GM21825 (cell line): Measurements from ENCODE around the gene RMP24.
"Not testable (repeated sequence)": the region's sequence is repeated elsewhere in the genome, so short reads cannot be mapped to it uniquely, and the experiment has no call there.

Experiments
- ATAC-seq: cut with Tn5 transposase; IDR thresholded peaks from one replicate; pipeline ENCODE4 v1.9.1; 2021; ENCODE audit warnings: mild to moderate bottlenecking, moderate library complexity; ENCODE audit not compliant: unreplicated experiment

Gene RMP24

DNA sequence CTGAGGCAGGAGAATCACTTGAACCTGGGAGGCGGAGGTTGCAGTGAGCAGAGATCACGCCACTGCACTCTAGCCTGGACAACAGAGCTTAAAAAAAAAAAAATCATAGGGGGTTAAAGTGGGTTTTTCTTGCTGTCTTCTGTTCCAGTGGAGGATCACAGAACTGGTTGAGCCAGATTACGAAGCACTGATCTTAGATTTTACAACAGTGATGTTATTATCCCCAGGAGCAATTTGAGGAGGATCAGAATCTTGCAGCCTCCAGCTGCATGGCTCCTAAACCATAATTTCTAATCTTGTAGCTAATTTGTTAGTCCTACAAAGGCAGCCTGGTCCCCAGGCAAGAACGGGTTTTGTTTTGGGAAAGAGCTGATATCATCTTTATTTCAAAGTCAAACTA is 4.6 kb upstream of the RMP24 start:
- ATAC-seq: not testable (repeated sequence)

DNA sequence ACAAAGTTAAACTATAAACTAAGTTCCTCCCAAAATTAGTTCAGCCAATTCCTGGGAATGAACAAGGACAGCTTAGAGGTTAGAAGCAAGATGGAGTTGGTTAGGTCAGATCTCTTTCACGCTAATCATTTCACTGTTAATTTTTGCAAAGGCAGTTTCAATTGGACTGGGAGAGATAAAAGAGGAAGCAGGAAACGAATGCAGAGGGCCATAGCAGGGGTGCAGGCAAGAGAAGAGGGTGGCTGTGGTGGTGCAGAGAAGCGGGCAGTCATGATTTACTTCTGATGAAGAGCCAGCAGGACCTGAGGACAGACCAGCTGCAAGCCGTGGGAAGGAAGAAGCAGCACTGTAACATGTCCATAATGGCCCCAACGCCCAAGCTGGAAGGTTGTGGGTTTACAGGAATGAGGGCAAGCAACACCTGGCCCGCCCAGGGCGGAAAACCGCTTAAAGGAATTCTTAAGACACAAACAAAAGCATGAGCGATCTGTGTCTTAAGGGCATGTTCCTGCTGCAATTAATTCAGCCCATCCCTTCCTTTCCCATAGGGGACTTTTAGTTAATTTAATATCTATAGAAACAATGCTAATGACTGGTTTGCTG is 4.1 kb upstream of the RMP24 start:
- ATAC-seq: no peak

DNA sequence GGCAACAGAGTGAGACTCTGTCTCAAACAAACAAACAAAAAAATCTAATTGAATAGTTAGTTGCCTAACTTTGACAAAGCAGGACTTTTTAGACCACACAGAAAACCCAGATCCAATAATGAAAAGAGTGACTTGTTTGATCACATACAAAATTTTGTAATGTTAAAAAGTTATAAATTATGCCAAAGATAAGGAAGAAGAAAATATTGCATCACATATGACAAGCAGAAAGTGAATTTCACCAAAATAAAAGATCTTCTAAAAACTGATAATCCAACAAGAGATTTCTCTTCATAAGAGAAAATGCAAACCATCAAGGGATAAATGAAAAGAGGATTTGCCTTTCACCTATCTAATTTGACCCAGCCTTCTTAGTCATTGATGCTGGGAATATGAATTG is 2.8 kb upstream of the RMP24 start:
- no peak for ATAC-seq

DNA sequence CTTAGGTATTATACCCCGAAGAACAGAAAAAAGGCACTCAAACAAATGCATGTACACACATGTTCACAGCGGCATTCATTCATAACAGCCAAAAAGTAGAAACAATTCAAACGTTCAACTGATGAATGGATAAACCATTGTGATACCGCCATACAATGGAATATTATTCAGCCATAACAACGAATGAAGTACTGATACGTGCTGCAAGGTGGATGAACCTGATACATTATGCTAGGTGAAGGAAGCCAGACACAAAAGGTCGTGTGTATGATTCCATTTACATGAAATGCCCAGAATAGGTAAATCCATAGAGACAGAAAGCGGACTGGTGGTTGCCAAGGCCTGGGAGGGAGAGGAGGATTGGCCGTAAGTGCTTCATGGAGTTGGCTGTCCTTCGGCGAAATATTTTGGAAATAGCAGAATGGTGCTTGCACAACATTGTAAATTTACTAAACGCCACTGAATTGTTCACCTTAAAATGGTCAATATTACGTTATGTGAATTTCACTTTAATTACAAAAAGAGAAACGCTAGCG is 750 bp upstream of the RMP24 start:
- ATAC-seq: peak; percentile 12

DNA sequence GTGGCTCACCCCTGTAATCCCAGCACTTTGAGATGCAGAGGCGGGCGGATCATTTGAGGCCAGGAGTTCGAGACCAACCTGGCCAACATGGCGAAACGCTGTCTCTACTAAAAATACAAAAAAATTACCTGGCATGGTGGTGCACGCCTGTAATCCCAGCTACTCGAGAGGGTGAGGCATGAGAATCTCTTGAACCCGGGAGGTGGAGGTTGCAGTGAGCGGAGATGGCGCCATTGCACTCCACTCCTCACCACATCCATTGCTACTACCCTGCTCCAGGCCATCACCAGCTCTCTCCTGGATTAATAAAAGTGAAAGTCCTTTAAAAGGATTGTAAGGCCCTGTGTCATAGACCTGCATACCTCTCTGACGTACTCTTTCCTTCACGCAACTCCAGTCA is 1.2 kb downstream of the RMP24 start:
- no peak for ATAC-seq

DNA sequence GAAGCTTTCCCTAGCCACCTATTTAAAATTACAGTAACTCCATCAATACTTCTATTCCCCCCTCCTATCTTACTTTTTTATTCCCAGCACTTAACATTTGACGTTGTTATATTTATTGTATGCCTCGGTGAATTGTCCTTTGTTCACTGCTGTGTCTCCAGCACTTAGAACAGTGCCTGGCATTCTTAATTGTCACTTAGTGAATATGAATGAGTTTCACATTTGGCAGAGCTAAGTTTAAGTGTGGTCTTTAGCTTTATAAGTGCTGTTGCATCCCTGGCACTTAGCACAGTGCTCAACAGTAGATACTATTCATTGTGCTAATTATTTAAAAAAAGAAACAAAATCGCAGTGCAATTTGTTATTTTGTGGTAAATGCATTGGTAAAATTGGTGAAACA is 1.7 kb downstream of the RMP24 start:
- ATAC-seq: no peak

DNA sequence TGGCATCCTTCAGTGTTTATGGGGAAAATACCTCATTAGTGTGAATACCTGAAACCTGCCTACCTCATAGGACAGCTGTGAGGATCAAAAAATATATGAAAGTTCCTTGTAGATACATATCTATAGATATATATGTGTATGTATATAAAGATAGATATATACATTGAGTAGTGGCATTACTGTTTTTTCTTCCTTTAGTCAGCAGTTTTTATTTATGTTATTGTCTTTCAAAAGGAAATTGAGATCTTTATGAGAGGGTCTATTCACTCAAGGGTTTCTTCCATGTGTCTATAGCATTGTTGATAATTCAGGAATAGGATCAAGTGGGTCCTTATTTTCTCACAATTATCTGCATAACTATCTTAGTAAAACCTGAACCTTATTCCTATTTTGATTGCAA is 6.6 kb downstream of the RMP24 start:
- no peak for ATAC-seq

DNA sequence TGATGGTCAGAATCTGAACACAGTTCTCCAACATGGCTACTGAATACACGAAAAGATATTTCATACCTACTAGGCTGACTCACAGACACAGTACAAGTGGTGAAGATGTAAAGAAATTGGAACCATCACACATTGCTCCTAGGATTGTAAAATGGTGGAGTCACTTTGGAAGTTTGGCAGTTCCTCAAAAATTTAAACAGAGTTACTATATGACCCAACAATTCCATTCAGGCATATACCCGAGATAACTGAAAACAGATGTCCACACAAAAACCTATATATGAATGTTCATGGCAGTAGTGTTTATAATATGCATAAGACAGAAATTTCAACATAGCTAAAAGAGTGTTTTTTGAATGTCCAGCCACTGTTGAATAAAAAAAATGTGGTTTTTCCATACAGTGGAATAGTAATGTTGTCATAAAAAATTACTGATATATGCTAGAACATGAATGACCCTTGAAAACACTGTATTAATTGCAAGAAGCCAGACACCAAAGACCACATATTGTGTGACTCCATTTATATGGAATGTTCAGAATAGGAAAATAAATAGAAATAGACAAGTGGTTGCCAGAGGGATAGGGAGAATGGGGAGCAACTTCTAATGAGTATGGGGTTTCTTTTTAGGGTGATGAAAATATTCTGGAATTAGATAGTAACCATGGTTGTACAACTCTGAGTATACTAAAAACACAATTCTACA is 10.1 kb downstream of the RMP24 start:
- ATAC-seq: no peak

DNA sequence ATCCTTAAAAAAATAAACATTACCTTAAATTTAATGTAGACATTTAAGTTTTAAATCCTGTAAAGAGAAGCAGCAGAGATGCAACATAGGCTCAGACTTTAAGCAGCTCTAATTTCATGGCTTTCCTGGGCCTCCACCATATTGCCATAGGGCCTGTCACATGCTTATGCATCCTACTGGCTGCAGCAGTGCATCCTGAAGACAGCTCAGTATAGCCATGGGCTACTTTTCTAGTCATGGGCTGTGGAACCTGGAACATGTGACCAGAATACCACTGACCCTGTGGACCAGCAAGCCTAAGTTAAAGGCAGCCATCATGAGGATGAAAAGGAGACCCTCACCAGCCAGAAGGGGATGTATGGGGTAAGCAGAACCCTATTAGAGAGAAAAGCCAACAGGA is 10.7 kb downstream of the RMP24 start:
- ATAC-seq: no peak

DNA sequence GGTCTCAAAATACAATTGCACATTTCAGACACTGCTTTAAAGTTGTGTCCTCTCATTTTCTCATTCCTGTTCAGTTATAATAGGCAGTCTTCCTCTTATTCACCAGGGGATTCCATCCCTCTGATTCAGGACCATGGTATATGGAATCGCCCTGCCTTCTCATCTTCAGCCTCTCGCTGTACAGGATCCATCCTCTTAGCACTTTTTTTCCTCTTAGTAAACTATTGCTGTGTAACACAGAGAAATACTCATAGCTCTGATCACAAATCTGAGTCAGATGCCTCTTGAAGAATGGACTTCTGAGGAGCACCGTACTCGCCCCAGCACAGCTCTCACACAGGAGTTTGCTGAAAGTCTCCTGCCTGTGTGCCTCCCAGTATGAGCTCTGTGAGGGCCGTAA is 11.3 kb downstream of the RMP24 start:
- ATAC-seq: no peak

DNA sequence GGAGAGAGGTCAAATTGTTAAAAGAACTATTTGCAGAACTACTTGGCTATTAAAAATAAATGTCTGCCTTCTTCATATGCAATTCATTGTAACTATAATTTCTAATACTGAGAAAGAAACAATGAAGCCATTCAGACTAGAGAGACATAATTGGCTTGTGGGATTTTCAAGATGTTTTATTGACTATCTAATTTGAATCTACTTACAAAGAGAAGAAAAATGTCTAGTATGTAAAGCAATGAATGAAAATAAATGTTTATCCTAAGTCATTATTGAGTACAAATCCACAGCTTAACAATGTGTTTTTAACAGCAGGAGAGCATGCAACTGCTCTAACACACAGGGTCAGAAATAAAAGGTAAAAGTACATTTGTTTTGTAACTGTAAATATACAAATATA is 19.2 kb downstream of the RMP24 start:
- no peak for ATAC-seq

DNA sequence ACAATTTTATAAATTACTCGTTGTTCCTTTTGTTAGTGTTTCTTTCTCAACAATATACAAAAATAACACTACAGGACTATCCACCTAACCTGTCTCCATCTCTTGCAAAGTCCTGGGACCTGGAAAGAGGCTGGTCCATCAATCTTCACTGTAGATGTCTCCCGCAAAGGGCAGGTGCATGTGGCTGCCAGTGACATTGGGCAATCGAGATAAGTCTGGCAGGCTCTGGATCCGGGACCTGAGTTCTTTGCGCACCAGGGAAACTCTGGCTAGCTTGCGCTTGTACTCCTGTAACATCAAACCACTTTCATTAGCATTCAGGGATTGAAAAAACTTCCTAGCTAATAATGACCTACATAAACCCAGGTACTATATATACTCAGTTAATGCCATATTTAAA is 20.5 kb downstream of the RMP24 start:
- no peak for ATAC-seq

DNA sequence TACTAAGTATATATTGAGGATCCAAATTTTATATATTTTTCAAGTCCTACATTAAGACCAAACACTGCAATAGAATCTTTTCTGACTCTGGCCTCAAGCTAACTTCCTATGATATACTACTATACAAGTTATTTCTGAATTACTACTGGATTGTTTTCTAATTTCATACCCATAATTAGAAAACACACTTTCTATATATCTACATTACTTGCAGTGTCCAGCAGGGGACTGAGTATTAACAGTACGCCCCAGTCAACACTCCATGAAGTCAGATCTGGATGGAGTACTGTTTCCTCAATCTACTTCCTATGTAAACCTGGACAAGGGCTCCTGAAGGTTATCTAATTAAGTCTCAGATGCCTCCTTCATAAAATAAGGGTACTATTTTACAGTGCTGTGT is 26.5 kb downstream of the RMP24 start:
- no peak for ATAC-seq

DNA sequence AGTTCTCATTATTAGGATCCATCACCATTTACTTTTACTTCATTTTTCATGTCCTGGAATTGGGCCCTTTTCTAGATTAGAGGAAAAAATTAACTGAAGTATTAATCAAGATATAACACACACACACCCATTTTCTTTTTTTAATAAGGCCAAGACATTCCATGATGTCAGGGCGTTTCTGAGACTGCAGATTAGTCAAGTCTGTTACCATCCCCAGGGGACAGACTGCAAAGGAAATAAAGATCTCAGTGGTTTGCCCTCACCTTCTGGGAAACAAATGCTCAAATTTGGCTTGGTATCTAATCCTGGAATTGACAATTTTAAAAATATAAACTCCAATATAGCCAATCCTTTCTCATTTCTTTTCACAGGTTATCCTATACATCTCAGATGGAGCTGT is 27.4 kb downstream of the RMP24 start:
- ATAC-seq: no peak

DNA sequence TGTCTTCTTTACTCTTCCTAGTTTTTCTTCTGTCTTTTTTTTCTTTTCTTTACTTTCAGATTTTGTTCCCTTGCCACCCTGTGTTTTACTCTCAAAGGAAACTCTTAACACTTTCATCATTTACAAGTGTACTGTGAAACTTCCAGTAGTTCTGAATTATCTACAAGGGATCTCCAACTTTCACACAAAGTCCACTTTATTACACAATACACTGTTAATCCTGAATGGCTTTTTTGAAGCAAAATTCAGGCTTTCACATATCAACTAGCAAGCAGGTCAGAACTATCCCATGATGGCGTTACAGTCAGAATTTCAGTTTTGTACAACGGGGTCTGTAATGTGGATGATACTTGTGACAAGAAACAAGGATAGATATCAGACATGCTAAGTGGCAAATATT is 34.5 kb downstream of the RMP24 start:
- no peak for ATAC-seq

DNA sequence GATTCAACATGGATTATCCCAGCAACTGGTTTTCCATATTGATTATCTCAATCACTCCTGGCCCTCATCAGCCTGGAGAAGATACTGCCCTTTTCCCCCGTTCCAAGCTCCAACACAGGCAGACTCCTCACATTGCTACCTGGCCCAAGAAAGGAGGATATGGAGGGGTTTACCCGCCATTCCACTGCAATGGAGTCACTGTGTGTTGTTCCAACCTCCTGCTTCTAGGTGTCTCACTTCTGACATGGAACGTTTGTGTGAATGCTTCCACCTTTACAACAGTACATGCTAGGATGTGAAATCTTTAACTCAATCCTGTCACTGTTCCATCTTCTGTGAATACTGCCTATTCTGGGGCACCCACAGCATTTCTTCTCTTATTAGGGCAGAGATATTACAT is 36.7 kb downstream of the RMP24 start:
- no peak for ATAC-seq

DNA sequence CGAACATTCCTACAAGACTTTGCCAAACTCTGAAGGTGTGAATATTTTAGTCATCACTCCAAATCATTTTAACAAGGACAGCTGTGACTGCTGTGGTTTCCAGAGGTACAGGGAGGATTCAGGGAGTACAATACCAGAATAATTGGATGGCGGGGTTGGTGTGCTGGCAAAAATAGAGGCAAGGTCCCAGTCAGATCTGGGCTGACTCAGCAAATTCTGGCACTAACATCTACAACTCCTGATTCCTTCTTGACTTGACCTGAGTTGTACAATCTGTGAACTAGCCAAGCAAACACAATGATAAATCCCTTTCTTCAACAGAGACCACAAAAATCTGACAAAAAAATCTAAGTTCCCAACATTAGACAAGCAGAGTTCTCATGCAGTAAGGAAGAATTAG is 40.4 kb downstream of the RMP24 start:
- ATAC-seq: no peak

DNA sequence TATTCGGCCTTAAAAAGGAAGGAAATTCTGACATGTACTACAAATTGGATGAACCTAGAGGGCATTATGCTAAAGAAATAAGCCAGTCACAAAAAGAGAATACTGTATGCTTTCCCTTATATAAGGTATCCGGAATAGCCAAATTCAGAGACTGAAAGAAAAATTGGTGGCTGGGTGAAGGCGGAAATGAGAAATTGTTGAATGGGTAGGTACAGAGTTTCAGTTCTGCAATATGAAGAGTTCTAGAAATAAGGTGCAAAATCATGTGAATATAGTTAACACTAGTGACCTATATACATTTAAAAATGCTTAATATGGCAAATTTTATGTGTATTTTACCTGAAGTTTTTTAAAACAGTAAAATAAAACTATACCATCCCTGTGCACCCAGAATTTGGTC is 43.1 kb downstream of the RMP24 start:
- ATAC-seq: peak; percentile 97

DNA sequence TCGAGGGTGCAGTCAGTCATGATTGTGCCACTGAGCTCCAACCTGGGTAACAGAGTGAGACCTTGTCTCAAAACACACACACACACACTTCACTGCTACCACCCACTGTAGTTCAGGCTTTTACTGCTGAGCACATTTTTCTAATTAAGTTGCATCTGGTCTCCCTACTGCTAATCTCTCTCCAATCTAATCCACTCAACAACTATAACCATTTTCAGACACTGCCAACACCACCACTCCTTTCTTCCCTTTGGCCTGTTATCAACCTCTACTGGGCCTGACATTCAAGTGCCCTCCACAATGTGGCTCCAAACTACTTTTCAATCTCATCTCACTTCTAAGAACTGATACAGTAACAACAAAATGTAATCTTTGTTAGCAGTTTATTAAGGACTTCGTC is 44.8 kb downstream of the RMP24 start:
- no peak for ATAC-seq

DNA sequence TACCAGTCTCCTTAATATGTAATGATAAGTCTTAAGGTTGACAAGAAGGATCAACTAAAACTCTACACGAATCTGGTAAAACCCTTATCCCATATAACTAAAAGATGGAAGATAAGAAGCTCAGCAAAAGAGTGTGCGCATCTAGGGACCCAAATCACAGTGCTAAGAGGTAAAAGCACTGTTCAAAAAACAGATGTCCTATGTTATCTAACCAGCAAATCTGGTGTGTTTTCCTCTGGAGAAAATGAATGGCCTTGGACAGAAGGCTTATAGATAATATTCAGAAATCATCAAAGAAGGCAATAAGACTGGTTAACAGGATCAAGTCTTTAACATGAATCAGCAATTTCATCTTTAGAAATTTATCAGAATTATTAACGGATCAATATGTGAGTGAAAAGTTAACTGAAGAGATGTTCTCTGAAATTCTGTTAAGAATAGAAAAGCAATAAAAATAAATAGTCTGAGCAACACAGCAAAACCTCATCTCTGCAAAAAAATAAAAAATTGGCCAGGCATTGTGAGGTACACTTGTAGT is 47.8 kb downstream of the RMP24 start:
- no peak for ATAC-seq

DNA sequence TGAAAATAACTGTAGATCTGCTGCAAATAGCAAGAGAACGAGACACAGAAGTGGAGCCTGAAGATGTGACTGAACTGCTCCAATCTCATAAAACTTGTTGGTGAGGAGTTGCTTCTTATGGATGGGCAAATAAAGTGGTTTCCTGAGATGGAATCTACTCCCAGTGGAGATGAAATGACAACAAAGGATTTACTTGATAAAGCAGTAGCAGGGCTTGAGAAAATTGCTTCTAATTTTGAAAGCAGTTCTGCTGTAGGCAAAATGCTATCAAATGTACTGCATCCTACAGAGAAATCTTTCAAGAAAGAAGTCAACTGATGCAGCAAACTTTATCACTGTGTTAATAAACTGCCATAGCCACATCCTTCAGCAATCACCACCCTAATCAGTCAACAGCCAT is 50.9 kb downstream of the RMP24 start:
- no peak for ATAC-seq

DNA sequence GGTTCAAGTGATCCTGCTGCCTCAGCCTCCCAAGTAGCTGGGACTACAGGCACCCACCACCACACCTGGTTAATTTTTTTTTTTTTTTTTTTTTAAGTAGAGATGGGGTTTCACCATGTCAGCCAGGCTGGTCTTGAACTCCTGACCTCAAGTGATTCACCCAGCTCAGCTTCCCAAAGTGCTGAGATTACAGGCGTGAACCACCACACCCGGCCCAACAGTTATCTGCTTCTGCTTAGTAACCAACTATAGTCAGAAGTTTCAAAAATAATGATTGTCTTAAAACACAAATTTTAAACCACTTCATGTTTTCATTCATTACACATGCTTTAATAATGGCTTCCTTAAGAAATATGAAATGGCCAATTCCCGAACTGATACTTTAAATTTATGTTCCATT is 51.8 kb downstream of the RMP24 start:
- not testable (repeated sequence) for ATAC-seq

DNA sequence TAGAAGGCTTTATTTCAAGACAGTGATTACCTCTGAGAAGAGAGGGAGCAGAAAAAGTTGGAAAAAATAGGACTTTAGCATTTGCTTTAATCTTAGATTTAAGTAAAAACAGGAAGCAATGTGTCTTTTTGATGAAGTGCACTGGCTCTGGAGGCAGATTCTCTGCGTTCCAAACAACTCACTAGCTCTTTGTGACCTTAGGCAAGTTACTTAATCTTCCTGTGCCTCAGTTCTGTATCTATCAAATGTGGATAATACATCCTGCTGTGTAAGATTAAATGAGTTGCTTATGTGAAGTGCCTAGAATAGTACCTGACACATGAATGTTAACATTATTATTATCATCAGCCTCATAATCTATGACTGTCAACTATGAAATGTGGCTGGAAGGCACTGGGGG is 52.5 kb downstream of the RMP24 start:
- ATAC-seq: no peak
